Measurements from ENCODE around the gene HSPB6.

The HSPB6 gene

DNA sequence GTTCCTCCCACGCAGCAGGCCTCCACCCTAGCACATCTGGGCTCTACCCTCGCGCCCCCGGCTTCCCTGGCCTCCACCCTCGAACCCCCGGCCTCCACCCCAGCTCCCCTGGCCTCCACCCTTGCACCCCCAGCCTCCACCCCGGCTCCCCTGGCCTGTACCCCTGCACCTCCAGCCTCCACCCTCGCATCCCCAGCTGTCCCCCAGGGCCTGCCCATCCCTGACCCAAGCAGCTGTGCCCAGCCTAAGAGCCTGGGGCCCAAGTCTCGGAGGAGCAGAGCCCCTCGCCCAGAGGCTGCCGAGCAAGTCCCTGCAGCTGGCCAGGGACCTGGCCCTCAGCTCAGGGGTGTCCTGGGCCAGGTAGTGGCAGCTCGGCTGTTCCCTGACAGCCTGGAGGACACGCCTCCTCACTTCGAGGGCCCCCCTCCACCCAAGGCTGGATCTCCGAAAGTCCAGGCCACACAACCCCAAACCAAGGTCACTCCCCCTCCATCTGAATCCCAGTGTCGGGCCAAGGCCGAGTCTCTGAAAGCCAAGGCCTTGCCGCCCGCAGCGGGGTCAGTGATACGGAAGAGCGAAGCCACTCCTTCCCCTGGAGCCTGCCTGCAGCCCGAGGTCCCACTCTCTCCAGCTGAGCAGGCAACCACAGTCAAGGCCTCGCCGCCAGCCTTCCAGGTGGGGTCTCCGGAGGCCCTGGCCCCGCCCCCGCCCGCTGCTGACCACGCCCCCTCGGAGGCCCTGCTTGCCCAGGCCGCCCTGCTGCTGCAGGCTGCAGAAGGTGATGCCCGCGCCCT, 10.7 kb upstream of the HSPB6 start:
- no peak for DNase-seq (ENCODE audit: low spot score)

DNA sequence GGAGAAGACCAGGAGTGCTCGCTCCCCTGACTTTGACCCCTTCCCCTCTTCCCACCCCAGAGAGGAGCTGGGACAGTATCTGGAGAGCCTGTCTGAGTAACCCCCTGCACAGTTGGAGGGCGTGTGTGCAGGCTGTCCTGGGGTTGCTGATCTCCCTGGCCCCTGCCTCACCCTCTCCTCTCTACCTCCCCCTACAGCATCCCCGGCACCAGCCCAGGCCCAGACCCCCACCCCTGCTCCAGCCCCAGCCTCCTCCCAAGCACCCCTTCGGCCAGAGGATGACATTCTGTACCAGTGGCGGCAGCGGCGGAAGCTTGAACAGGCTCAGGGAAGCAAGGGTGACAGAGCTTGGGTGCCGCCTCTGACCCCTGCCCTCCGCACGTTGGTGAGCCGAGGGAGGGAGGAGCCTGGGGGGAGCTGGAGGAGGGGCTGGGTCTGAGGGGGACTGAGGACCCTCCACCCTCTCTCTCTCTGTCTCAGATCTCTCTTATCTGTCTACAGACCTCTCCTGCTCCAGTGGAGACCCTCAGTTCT, 9.8 kb upstream of the HSPB6 start:
- DNase-seq (ENCODE audit: low spot score): no peak

DNA sequence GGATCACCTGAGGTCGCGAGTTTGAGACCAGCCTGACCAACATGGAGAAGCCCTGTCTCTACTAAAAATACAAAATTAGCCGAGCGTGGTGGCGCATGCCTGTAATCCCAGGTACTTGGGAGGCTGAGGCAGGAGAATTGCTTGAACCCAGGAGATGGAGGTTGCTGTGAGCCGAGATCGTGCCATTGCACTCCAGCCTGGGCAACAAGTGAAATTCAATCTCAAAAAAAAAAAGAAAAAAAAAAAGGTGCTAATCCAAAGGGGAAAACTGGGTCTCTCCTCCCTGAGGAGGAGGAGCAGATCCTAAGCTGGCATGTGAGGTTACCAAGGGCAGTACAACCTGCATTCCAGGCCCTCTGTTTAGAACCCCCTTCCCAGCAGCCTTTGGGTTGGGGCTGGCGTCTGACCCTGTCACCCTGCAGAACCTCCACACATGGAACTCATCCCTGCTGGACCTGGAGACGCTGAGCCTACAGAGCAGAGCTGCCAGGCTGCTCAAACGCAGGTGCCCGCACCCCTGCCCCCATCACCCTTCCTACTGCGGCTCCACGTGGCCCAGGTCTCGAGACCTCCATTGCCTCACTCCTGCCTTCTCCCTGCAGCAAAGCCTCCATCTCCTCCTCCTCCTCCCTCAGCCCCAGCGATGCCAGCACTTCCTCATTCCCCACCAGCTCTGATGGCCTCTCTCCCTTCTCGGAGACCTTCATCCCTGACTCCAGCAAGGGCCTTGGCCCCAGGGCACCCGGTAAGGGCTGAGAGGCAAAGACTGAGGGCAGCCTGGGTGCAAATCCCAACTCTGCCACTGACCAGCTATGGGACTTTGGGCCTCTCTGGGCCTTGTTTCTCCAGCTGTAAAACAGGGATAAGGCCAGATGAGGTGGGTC, 7.8 kb upstream of the HSPB6 start:
- DNase-seq (ENCODE audit: low spot score): no peak

- no peak for DNase-seq (ENCODE audit: low spot score)
Measured at GRCh38 chr19:35760711-35761349, 4.0 kb upstream of the HSPB6 start.

- no peak for DNase-seq (ENCODE audit: low spot score)
Measured at GRCh38 chr19:35759697-35760096, 2.9 kb upstream of the HSPB6 start.

- peak; percentile 99 for DNase-seq (ENCODE audit: low spot score)
Measured at GRCh38 chr19:35757749-35758608, 1.1 kb upstream of the HSPB6 start, which contains the start of gene PROSER3. Gene PROSER3, plus strand, starts transcription at chr19:35758176. Its CDS starts 40 bp downstream, at chr19:35758216.

GRCh38 chr19:35757231-35757748, 461 bp upstream of the HSPB6 start:
- peak; percentile 39 for DNase-seq (ENCODE audit: low spot score)

DNA sequence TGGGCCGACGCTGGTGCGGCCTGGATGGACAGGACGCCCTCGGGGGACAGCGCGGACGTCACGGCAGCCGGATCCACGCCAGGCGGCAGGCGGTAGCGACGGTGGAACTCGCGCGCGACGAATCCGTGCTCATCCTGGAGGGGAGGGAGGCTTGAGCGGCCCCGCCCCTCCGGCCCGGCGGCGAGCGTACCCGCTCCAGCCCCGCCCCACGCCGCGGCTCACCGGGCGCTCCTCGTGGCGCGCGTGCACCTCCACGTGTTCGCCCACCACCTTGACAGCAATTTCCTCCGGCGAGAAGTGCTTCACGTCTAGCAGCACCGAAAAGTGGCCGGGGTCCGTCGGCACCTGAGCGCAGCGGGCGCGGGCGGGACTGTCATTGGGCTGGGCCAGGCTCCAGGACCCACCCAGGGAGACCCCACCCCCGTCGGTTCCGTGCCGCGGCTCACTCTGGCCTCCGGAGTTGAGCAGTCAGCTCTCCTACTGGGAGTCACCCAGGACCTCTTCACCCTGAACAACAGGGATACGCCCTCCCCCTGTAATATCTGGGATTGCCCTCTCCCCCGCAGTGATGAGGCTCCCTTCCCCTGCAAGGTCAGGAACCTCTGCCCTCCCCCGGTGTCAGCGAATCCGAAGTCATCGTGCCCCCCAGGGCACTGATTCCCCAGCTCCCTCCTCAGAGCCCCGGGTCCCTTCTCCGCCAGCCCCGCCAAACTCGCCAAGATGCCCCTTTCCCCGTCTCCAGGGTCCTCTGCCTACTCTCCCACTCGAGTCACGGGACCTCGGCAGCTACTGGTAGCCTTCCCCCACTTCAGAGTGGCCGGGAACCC, 1.1 kb downstream of the HSPB6 start:
- no peak for DNase-seq (ENCODE audit: low spot score)

- DNase-seq (ENCODE audit: low spot score): no peak
Measured at GRCh38 chr19:35755131-35755549, 1.7 kb downstream of the HSPB6 start.

GRCh38 chr19:35754370-35755130, 2.3 kb downstream of the HSPB6 start:
- DNase-seq (ENCODE audit: low spot score): no peak

GRCh38 chr19:35753634-35754369, 3.0 kb downstream of the HSPB6 start:
- no peak for DNase-seq (ENCODE audit: low spot score)

- DNase-seq (ENCODE audit: low spot score): no peak
Measured at GRCh38 chr19:35752746-35753350, 4.0 kb downstream of the HSPB6 start.

GRCh38 chr19:35751839-35752745, 4.7 kb downstream of the HSPB6 start:
- DNase-seq (ENCODE audit: low spot score): no peak

DNA sequence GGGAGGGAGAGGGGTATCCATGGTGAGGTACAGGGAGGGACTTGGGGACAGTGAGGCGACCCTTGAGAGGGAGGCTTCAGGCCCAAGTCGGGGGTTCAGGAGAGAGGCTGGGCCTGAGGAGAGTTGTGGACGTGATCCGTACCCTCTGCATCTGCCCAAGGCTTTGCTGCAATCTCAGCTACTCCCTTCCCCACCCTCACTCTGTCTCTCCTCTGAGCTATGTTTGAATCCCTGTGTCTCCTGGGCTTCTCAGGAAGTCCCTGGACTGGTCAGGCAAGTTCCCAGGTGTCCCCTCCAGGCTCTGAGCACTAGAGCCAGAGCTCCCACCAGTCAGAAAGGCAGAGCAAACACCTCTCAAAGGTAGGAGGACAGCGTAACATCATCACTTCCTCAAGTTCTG, 6.7 kb downstream of the HSPB6 start:
- DNase-seq (ENCODE audit: low spot score): no peak

GRCh38 chr19:35748106-35749020, 8.5 kb downstream of the HSPB6 start, which contains the start of gene LIN37:
Gene LIN37, plus strand, starts transcription at chr19:35748576. Its CDS starts 149 bp downstream, at chr19:35748725.
- peak; percentile 100 for DNase-seq (ENCODE audit: low spot score)

DNA sequence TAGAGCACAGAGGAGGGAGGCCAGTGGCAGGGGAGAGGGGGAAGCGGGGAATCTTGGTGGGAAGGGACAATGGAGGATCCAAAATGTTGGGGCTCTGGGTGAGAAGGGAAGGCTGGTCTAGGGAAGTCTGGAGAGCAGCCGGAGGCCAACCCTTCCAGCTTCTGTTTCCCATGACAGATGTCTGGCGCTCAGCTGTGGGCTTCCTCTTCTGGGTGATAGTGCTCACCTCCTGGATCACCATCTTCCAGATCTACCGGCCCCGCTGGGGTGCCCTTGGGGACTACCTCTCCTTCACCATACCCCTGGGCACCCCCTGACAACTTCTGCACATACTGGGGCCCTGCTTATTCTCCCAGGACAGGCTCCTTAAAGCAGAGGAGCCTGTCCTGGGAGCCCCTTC, 10.3 kb downstream of the HSPB6 start:
- no peak for DNase-seq (ENCODE audit: low spot score)

Measured in pons (tissue), 1 donor.